IMR-90 (cell line): ENCODE results near the gene LGALS12. TPM values are rescaled to one million over a fixed set of nuclear protein-coding genes. Genes with fewer than 3 reads are reported as not detected.

ENCODE experiments used
- ATAC-seq: fragments of 200-7000 bp; cut with Tn5 transposase; 2 replicates; pipeline ENCODE4 v1.9.1; 2020; ENCODE audit warnings: low read depth, mild to moderate bottlenecking, moderate library complexity
- BruUV-seq: library from RNA; stranded (reverse); fragments of 400-500 nt; replicated peaks from 2 replicates; lab custom pipeline; 2021; lab: Mats Ljungman, UMichigan
- CTCF ChIA-PET: fragments of 300-600 bp; formaldehyde crosslinking; extraction: SDS; loops from one replicate; lab custom pipeline; 2021; ENCODE audit warnings: antibody characterized with exemption; lab: Yijun Ruan, JAX
- POLR2A ChIA-PET: fragments of 300-600 bp; sonication (Branson Sonifier 250); formaldehyde crosslinking; loops from one replicate; lab custom pipeline; 2022; ENCODE audit warnings: antibody characterized with exemption; ENCODE audit not compliant: unreplicated experiment; lab: Charles Lee
- DNase-seq: peaks from one replicate; pipeline ENCODE4 v3.0.0; 2013
- H2AFZ ChIP-seq: replicated peaks from 2 replicates; pipeline ENCODE3; 2013; ENCODE audit warnings: low read length, mild to moderate bottlenecking; ENCODE audit not compliant: poor library complexity
- H2AK5ac ChIP-seq: 2 replicates; pipeline ENCODE4 v1.6.1; 2013; ENCODE audit warnings: low read depth, low read length, inconsistent platforms
- H2AK9ac ChIP-seq: replicated peaks from 2 replicates; pipeline ENCODE3; 2013; ENCODE audit warnings: mild to moderate bottlenecking, low read depth, low read length, moderate library complexity; ENCODE audit not compliant: poor library complexity
- H2BK120ac ChIP-seq: 2 replicates; pipeline ENCODE4 v1.6.1; 2013; ENCODE audit warnings: low read depth, low read length, inconsistent platforms
- H2BK15ac ChIP-seq: 3 replicates; pipeline ENCODE4 v1.6.1; 2013; ENCODE audit warnings: low read depth, low read length, inconsistent platforms
- H2BK20ac ChIP-seq: 2 replicates; pipeline ENCODE4 v1.6.1; 2013; ENCODE audit warnings: low read depth, mild to moderate bottlenecking, inconsistent platforms, low read length, moderate library complexity
- H2BK5ac ChIP-seq: 2 replicates; pipeline ENCODE4 v1.6.1; 2013; ENCODE audit warnings: mild to moderate bottlenecking, low read depth, low read length, inconsistent platforms; ENCODE audit not compliant: poor library complexity, severe bottlenecking
- H3K14ac ChIP-seq: replicated peaks from 2 replicates; pipeline ENCODE4 v1.6.1; 2013; ENCODE audit warnings: low read depth, low read length, inconsistent platforms
- H3K18ac ChIP-seq: 2 replicates; pipeline ENCODE4 v1.6.1; 2013; ENCODE audit warnings: low read depth, low read length, control low read depth
- H3K23ac ChIP-seq: 2 replicates; pipeline ENCODE4 v1.6.1; 2013; ENCODE audit warnings: low read depth, low read length, inconsistent platforms
- H3K27ac ChIP-seq: 2 replicates; pipeline ENCODE4 v1.5.1; 2013; ENCODE audit warnings: mild to moderate bottlenecking, control low read depth, low read length; ENCODE audit not compliant: insufficient read depth
- H3K27me3 ChIP-seq: 2 replicates; pipeline ENCODE4 v1.6.1; 2013; ENCODE audit warnings: low read length; ENCODE audit not compliant: control insufficient read depth, insufficient read depth
- H3K36me3 ChIP-seq: 2 replicates; pipeline ENCODE4 v1.6.1; 2013; ENCODE audit warnings: low read length, mixed read lengths; ENCODE audit not compliant: control insufficient read depth, insufficient read depth
- H3K4ac ChIP-seq: 2 replicates; pipeline ENCODE4 v1.6.1; 2013; ENCODE audit warnings: low read depth, low read length, inconsistent platforms
- H3K4me1 ChIP-seq: 2 replicates; pipeline ENCODE4 v1.6.1; 2013; ENCODE audit warnings: low read length, mixed read lengths; ENCODE audit not compliant: control insufficient read depth, insufficient read depth
- H3K4me2 ChIP-seq: 2 replicates; pipeline ENCODE4 v1.6.1; 2013; ENCODE audit warnings: low read depth, mild to moderate bottlenecking, control low read depth, low read length, moderate library complexity
- H3K4me3 ChIP-seq: 2 replicates; pipeline ENCODE4 v1.5.1; 2013; ENCODE audit warnings: low read depth, mild to moderate bottlenecking, control low read depth, low read length, moderate library complexity; ENCODE audit not compliant: insufficient read depth
- H3K56ac ChIP-seq: 2 replicates; pipeline ENCODE4 v1.6.1; 2013; ENCODE audit warnings: low read length, inconsistent platforms; ENCODE audit not compliant: insufficient read depth; ENCODE audit errors: extremely low read depth
- H3K79me1 ChIP-seq, 2 experiments: 2 replicates each; pipeline ENCODE4 v1.6.1; 2013; ENCODE audit warnings: low read length in 2 of 2, inconsistent platforms in 1 of 2, low read depth in 1 of 2
- H3K9ac ChIP-seq: 2 replicates; pipeline ENCODE4 v1.6.1; 2013; ENCODE audit warnings: low read depth, low read length, control low read depth
- H3K9me1 ChIP-seq: 2 replicates; pipeline ENCODE4 v1.6.1; 2013; ENCODE audit warnings: low read length, inconsistent platforms; ENCODE audit not compliant: insufficient read depth
- H3K9me3 ChIP-seq: 2 replicates; pipeline ENCODE4 v1.6.1; 2013; ENCODE audit warnings: low read length; ENCODE audit not compliant: control insufficient read depth, insufficient read depth
- H4K20me1 ChIP-seq: 2 replicates; pipeline ENCODE4 v1.6.1; 2013; ENCODE audit warnings: low read length, inconsistent platforms; ENCODE audit not compliant: insufficient read depth
- H4K5ac ChIP-seq: 2 replicates; pipeline ENCODE4 v1.6.1; 2013; ENCODE audit warnings: mild to moderate bottlenecking, low read depth, low read length, control low read depth
- H4K8ac ChIP-seq, 2 experiments: 2 replicates each; pipeline ENCODE4 v1.6.1; 2013; ENCODE audit warnings: low read depth in 2 of 2, low read length in 2 of 2, control low read depth in 1 of 2, inconsistent platforms in 1 of 2
- H4K91ac ChIP-seq: 2 replicates; pipeline ENCODE4 v1.6.1; 2013; ENCODE audit warnings: low read depth, low read length, inconsistent platforms; ENCODE audit not compliant: insufficient read depth
- BHLHE40 ChIP-seq: fragments of 150-350 bp; IDR thresholded peaks from 2 replicates; pipeline ENCODE4 v1.6.1; 2016; ENCODE audit warnings: mild to moderate bottlenecking, low read depth, low read length
- CEBPB ChIP-seq: IDR thresholded peaks from 2 replicates; pipeline ENCODE4 v1.6.1; 2012; ENCODE audit warnings: low read depth, low read length, improper control_type of control experiment
- CHD1 ChIP-seq: IDR thresholded peaks from 2 replicates; pipeline ENCODE4 v1.6.1; 2012; ENCODE audit warnings: low read depth, low read length, improper control_type of control experiment
- FOS ChIP-seq: fragments of 150-350 bp; IDR thresholded peaks from 2 replicates; pipeline ENCODE4 v1.6.1; 2016; ENCODE audit warnings: low read depth, low read length
- MAFK ChIP-seq: IDR thresholded peaks from 2 replicates; pipeline ENCODE4 v1.6.1; 2012; ENCODE audit warnings: low read depth, low read length, improper control_type of control experiment
- MAZ ChIP-seq: IDR thresholded peaks from 2 replicates; pipeline ENCODE4 v1.6.1; 2012; ENCODE audit warnings: low read depth, mild to moderate bottlenecking, low read length, improper control_type of control experiment, moderate library complexity, borderline replicate concordance
- MXI1 ChIP-seq: IDR thresholded peaks from 2 replicates; pipeline ENCODE4 v1.6.1; 2012; ENCODE audit warnings: low read depth, mild to moderate bottlenecking, low read length, moderate library complexity, borderline replicate concordance
- NFE2L2 ChIP-seq: fragments of 150-350 bp; IDR thresholded peaks from 2 replicates; pipeline ENCODE4 v1.6.1; 2016; ENCODE audit warnings: low read depth, mild to moderate bottlenecking, low read length
- POLR2A ChIP-seq: IDR thresholded peaks from 2 replicates; pipeline ENCODE4 v1.6.1; 2012; ENCODE audit warnings: mild to moderate bottlenecking, low read depth, low read length
- RAD21 ChIP-seq: IDR thresholded peaks from 2 replicates; pipeline ENCODE4 v1.6.1; 2012; ENCODE audit warnings: low read length, improper control_type of control experiment
- RCOR1 ChIP-seq: IDR thresholded peaks from 2 replicates; pipeline ENCODE4 v1.6.1; 2012; ENCODE audit warnings: mild to moderate bottlenecking, low read length, improper control_type of control experiment; ENCODE audit not compliant: insufficient replicate concordance
- RFX5 ChIP-seq: IDR thresholded peaks from 2 replicates; pipeline ENCODE4 v1.8.0; 2012; ENCODE audit warnings: low read depth, mild to moderate bottlenecking, low read length, moderate library complexity
- SMC3 ChIP-seq: fragments of 150-350 bp; IDR thresholded peaks from 2 replicates; pipeline ENCODE4 v1.6.1; 2016; ENCODE audit warnings: low read depth, mild to moderate bottlenecking, antibody characterized with exemption, low read length, moderate library complexity
- USF2 ChIP-seq: fragments of 150-350 bp; IDR thresholded peaks from 2 replicates; pipeline ENCODE4 v1.6.1; 2017; ENCODE audit warnings: mild to moderate bottlenecking, antibody characterized with exemption, low read length, low read depth
- WGBS, 2 experiments: methylation state at CpG; one replicate each; pipeline versions ENCODE4 v1.1.5 to v1.1.7; 2013; ENCODE audit warnings: missing lambda C conversion rate in 2 of 2; ENCODE audit not compliant: insufficient read length in 1 of 2; ENCODE audit errors: extremely low coverage in 2 of 2; 5-methylcytosine and 5-hydroxymethylcytosine counted together
- dilution Hi-C: fragments of 300-500 bp; cut with HindIII; formaldehyde crosslinking; loops from one replicate; pipeline ENCODE4 v1.14.3; 2018; ENCODE audit warnings: low sequenced_read_pairs; ENCODE audit not compliant: unreplicated experiment
- in situ Hi-C: fragments of 300-500 bp; cut with MboI; formaldehyde crosslinking; loops from 3 replicates; pipeline ENCODE4 v1.14.3; 2019; ENCODE audit warnings: low sequenced_read_pairs, inconsistent platforms, mixed read lengths
- intact Hi-C: fragments of 100-400 bp; cut with micrococcal nuclease; formaldehyde crosslinking; loops from 2 replicates; pipeline ENCODE4 v1.10.0; 2022
- polyA plus RNA-seq, 3 experiments: library from polyadenylated mRNA; depleted of rRNA; stranded (reverse); fragments of >200 nt; gene quantifications; 2 replicates each; pipeline ENCODE4 v1.2.3, GENCODE V29; 2012; ENCODE audit warnings: low replicate concordance in 1 of 3
- total RNA-seq: library from RNA; depleted of rRNA; stranded (reverse); fragments of >200 nt; gene quantifications from 2 replicates; pipeline ENCODE4 v1.2.3, GENCODE V29; 2012
- TF ChIP-seq, protein P1 (sequence below): fragments of 150-350 bp; IDR thresholded peaks from 2 replicates; pipeline ENCODE4 v1.6.1; 2016; ENCODE audit warnings: low read depth, mild to moderate bottlenecking, low read length, moderate library complexity, borderline replicate concordance
- TF ChIP-seq, protein P2 (sequence below): conservative IDR thresholded peaks from 2 replicates; pipeline ENCODE4 v1.5.1; 2012; ENCODE audit warnings: mild to moderate bottlenecking, low read depth, low read length, improper control_type of control experiment

Gene LGALS12
- total and polyA plus RNA-seq, 2 of the 4 experiments (the other 2 are of a cell fraction) = not detected

- Histone ChIP-seq H4K8ac (no peak overlapping the region), H2AK9ac (no peak overlapping the region), H3K4ac (no peak overlapping the region), H3K9me3 (no peaks in the 10 kb centered on the region), H4K5ac (no peak overlapping the region), H3K56ac (no peak overlapping the region), H3K14ac (no peak overlapping the region), H3K18ac (no peak overlapping the region), H3K4me3 (no peak overlapping the region), H3K27me3 (peaks cover 48% of the 10 kb centered on the region), H3K23ac (no peak overlapping the region), H4K20me1 (no peaks in the 10 kb centered on the region), H3K79me1 (no peaks in the 10 kb centered on the region), H2AK5ac (no peak overlapping the region), H2BK5ac (no peak overlapping the region), H2BK15ac (no peak overlapping the region), H3K9ac (no peak overlapping the region), H2AFZ (no peak overlapping the region), H3K9me1 (no peaks in the 10 kb centered on the region), H2BK20ac (no peak overlapping the region), H2BK120ac (no peak overlapping the region), H3K4me1 (no peaks in the 10 kb centered on the region), H3K36me3 (no peaks in the 10 kb centered on the region), H3K4me2 (no peak overlapping the region), H3K27ac (no peak overlapping the region), H4K91ac (no peak overlapping the region)
- dilution Hi-C loops = no loop called here
- DNase-seq = no peak
- no CpG with 5 or more reads among the region's 7 CpGs for WGBS, 2 experiments
- in situ Hi-C loops = no loop called here
- POLR2A ChIA-PET = no interaction called here
- no peak for TF ChIP-seq NFE2L2
- TF ChIP-seq, protein P1, sequence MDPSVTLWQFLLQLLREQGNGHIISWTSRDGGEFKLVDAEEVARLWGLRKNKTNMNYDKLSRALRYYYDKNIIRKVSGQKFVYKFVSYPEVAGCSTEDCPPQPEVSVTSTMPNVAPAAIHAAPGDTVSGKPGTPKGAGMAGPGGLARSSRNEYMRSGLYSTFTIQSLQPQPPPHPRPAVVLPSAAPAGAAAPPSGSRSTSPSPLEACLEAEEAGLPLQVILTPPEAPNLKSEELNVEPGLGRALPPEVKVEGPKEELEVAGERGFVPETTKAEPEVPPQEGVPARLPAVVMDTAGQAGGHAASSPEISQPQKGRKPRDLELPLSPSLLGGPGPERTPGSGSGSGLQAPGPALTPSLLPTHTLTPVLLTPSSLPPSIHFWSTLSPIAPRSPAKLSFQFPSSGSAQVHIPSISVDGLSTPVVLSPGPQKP = no peak
- TF ChIP-seq, protein P2, sequence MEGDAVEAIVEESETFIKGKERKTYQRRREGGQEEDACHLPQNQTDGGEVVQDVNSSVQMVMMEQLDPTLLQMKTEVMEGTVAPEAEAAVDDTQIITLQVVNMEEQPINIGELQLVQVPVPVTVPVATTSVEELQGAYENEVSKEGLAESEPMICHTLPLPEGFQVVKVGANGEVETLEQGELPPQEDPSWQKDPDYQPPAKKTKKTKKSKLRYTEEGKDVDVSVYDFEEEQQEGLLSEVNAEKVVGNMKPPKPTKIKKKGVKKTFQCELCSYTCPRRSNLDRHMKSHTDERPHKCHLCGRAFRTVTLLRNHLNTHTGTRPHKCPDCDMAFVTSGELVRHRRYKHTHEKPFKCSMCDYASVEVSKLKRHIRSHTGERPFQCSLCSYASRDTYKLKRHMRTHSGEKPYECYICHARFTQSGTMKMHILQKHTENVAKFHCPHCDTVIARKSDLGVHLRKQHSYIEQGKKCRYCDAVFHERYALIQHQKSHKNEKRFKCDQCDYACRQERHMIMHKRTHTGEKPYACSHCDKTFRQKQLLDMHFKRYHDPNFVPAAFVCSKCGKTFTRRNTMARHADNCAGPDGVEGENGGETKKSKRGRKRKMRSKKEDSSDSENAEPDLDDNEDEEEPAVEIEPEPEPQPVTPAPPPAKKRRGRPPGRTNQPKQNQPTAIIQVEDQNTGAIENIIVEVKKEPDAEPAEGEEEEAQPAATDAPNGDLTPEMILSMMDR = no peak
- no peak for TF ChIP-seq CEBPB
- no peak for TF ChIP-seq CHD1
- no peak for TF ChIP-seq POLR2A
- no peak for TF ChIP-seq RCOR1
- no peak for TF ChIP-seq USF2
- no peak for TF ChIP-seq MXI1
- no peak for TF ChIP-seq RAD21
- no peak for TF ChIP-seq SMC3
- TF ChIP-seq MAFK = no peak
- no peak for TF ChIP-seq FOS
- TF ChIP-seq RFX5 = no peak
- TF ChIP-seq MAZ = no peak
- TF ChIP-seq BHLHE40 = no peak
- no TSS peak for BruUV-seq
- intact Hi-C loops = no loop called here
- CTCF ChIA-PET = no interaction called here
- no peak for ATAC-seq
These were observed 52.7 kb downstream of the LGALS12 start for GRCh38 chr11:63558459-63559157.
